LNCAP (cell line): ENCODE measurements around the gene MMP14.

Source experiments
- CTCF ChIP-seq: fragments of 450-650 bp; IDR thresholded peaks from 2 replicates; pipeline ENCODE4 v1.5.1; 2017; ENCODE audit warnings: mild to moderate bottlenecking

Gene MMP14

GRCh38 chr14:22836301-22837113 lies at the start of gene MMP14:
Gene MMP14 (plus strand): TSS chr14:22836585. CDS start chr14:22836818, 233 bp downstream.
- TF ChIP-seq CTCF, result no peak

- no peak for TF ChIP-seq CTCF
Measured at GRCh38 chr14:22786685-22787084, 49.7 kb upstream of the MMP14 start.

GRCh38 chr14:22791301-22791700 lies 45.1 kb upstream of the MMP14 start:
- TF ChIP-seq CTCF, result no peak

GRCh38 chr14:22792158-22792557 lies 44.2 kb upstream of the MMP14 start:
- no peak for TF ChIP-seq CTCF

- no peak for TF ChIP-seq CTCF
Measured at GRCh38 chr14:22793976-22794375, 42.4 kb upstream of the MMP14 start.

- no peak for TF ChIP-seq CTCF
Measured at GRCh38 chr14:22794551-22794951, 41.8 kb upstream of the MMP14 start.

GRCh38 chr14:22796087-22796707 lies 40.2 kb upstream of the MMP14 start:
- no peak for TF ChIP-seq CTCF
